GM19023 (cell line): ENCODE data around the gene ELOVL3.
"Not testable (repeated sequence)": the region's sequence is repeated elsewhere in the genome, so short reads cannot be mapped to it uniquely, and the experiment has no call there.

Experiments used
- ATAC-seq: cut with Tn5 transposase; IDR thresholded peaks from one replicate; pipeline ENCODE4 v1.9.1; 2021; ENCODE audit warnings: mild to moderate bottlenecking, moderate library complexity; ENCODE audit not compliant: unreplicated experiment

ELOVL3 gene

GRCh38 chr10:102225646-102226541 is at the start of gene ELOVL3:
ELOVL3 (plus strand) TSS chr10:102226299; CDS start chr10:102226549, 250 bp downstream.
- ATAC-seq: peak; percentile 82

GRCh38 chr10:102184606-102185005 is 41.5 kb upstream of the ELOVL3 start:
- ATAC-seq: no peak

GRCh38 chr10:102185272-102185671 is 40.8 kb upstream of the ELOVL3 start:
- no peak for ATAC-seq

- no peak for ATAC-seq
Observed at GRCh38 chr10:102185811-102186527, 40.1 kb upstream of the ELOVL3 start.

- ATAC-seq: no peak
Observed at GRCh38 chr10:102188298-102188940, 37.7 kb upstream of the ELOVL3 start.

- ATAC-seq: not testable (repeated sequence)
Observed at GRCh38 chr10:102188941-102189898, 36.9 kb upstream of the ELOVL3 start.

DNA sequence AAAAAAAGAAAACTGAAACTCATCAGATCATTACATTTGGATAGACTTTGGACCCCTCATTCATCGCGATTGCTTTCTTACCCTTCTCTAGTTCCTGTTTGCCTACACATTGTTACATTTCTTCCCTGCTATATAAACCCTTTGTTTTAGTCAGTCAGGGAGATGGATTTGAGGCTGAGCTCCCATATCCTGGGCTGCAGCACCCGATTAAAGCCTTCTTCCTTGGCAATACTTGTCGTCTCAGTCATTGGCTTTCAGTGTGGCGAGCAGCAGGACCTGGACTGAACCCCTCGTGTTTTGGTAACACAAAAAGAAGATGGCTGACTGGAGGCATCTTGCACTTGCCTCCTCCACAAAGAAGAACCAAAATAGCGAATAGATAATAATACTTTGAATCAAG is 34.1 kb upstream of the ELOVL3 start:
- no peak for ATAC-seq

GRCh38 chr10:102195296-102195870 is 30.7 kb upstream of the ELOVL3 start:
- no peak for ATAC-seq

GRCh38 chr10:102196893-102197292 is 29.2 kb upstream of the ELOVL3 start:
- no peak for ATAC-seq

DNA sequence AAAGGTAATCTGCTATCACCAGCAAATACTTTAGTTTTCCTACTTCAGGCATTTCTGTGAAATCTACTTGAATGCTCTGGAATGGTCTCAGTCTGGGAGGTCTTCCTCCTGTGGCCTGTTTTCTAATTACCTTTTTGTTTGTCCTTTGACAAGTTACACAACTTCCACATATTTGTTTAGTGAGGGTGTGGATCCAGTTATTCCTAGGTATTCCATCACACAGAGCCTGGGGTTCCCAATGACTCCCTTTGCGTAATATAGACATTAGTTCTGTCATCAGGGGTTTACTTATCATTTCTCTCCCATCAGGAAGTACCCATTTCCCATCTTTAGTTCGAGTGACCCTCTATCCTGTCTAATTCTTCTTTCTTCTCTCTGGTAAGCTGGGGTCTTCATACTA is 28.1 kb upstream of the ELOVL3 start:
- no peak for ATAC-seq

- no peak for ATAC-seq
Observed at GRCh38 chr10:102200751-102201640, 25.1 kb upstream of the ELOVL3 start.

GRCh38 chr10:102202386-102202785 is 23.7 kb upstream of the ELOVL3 start:
- ATAC-seq: no peak

DNA sequence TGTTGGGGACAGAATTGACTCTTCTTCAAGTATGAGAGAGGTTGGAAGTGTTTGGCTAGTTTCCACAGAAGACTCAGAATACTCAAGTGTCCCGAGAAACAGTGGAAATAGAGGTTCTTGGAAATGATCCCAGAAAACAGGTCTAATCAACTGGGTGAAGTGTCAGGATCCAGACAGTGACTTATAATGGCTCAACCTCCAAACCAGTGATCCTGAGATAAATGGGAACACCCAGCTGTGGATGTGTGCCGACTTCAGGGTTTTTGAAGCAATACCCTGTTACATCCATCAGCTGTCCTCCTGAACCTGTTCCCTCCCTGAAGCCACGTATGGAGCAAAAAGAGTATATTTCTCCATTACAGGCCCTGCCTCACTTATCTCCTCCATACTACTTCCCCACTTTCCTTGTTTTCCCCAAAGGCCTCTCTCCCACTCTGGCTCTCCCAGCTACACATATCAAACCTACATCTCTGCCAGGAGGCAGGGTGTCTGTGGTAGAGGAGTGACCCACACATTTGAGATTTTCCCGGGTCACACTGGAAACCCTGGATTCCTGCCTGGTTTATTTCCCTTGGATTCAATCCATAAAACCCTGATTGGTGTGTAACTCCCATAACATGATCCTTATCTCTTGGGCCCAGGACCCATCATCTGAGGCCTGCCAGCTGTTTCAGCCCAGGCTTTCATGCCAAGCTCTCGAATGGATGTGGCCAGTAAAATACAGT is 17.6 kb upstream of the ELOVL3 start:
- no peak for ATAC-seq

DNA sequence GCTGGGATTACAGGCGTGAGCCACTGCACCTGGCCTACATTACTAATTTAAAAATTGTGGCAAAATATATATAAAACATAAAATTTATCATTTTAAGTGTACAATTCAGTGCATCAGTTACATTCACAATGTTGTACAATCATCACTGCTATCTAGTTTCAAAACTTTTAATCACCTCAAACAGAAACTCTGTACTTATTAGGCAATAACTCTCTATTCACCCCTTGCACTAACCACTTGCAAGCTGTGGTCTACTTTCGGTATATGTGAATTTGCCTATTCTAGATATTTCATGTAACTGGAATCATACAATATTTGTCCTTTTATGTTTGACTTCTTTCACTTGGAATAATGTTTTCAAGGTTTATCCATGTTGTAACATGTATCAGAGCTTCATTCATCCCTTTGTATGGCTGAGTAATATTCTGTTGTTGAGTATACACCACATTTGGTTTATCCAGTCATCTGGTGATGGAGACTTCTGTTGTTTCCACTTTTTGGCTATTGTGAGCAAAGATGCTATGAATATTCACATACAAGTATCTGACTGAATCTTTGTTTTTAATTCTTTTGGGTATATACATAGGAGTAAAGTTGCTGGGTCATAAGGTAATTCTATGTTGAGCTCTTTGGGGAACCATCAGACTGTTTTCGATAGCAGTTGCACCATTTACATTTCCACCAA is 14.3 kb upstream of the ELOVL3 start:
- ATAC-seq: no peak

GRCh38 chr10:102213599-102213998 is 12.5 kb upstream of the ELOVL3 start:
- not testable (repeated sequence) for ATAC-seq

DNA sequence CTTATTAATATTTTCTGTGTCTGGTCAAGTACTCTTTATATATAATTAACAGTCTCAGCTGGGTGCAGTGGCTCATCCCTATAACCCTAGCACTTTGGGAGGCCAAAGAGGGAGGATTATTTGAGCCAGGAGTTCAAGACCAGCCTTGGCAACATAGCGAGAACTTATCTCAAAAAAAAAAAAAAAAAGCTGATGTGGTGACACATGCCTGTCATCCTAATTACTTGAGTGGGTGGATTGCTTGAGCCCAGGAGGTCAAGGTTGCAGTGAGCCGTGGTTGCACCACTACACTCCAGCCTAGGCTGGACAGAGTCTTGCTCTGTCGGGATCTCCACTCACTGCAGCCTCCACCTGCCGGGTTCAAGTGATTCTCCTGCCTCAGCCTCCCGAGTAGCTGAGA is 6.7 kb upstream of the ELOVL3 start:
- ATAC-seq: no peak

- ATAC-seq: no peak
Observed at GRCh38 chr10:102220612-102221011, 5.5 kb upstream of the ELOVL3 start.

DNA sequence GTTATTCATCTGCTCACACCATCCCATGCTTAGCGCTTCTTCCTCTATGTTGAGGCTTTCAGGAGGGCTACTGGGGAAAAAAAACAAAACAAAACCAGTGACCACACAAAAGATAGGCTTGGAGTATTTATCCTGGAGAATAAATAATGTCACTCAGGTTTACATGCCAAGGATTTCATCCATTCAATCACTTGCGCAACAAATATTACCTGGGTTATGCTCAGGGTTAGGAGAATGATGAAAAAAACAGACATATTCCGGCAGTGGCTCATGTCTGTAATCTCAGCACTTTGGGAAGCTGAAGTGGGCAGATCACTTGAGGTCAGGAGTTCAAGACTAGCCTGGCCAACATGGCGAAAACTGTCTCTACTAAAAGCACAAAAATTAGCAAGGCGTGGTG is 3.3 kb upstream of the ELOVL3 start:
- ATAC-seq: no peak
